GM08714 (cell line): ENCODE measurements around the gene PAX6.

Experiments used
- H3K4me3 ChIP-seq: fragments of 200-500 bp; sonication (Bioruptor generic); 2 replicates; pipeline ENCODE4 v1.5.1; 2014; ENCODE audit warnings: mild to moderate bottlenecking, low read length, inconsistent platforms
- ZNF274 ChIP-seq: IDR thresholded peaks from 2 replicates; pipeline ENCODE4 v1.6.1; 2012; ENCODE audit warnings: mild to moderate bottlenecking, low read depth, low read length

The PAX6 gene

GRCh38 chr11:31825838-31826484 lies 14.8 kb upstream of the PAX6 start:
- no peak for TF ChIP-seq ZNF274
- no peak overlapping the region for H3K4me3 ChIP-seq

GRCh38 chr11:31824879-31825837 lies 14.0 kb upstream of the PAX6 start:
- no peak overlapping the region for H3K4me3 ChIP-seq
- no peak for TF ChIP-seq ZNF274

GRCh38 chr11:31824332-31824878 lies 13.3 kb upstream of the PAX6 start:
- TF ChIP-seq ZNF274, result no peak
- H3K4me3 ChIP-seq, result no peak overlapping the region

GRCh38 chr11:31823644-31824331 lies 12.7 kb upstream of the PAX6 start:
- H3K4me3 ChIP-seq, result no peak overlapping the region
- no peak for TF ChIP-seq ZNF274

GRCh38 chr11:31822927-31823643 lies 12.0 kb upstream of the PAX6 start:
- no peak overlapping the region for H3K4me3 ChIP-seq

GRCh38 chr11:31822175-31822926 lies 11.2 kb upstream of the PAX6 start:
- no peak for TF ChIP-seq ZNF274
- no peak overlapping the region for H3K4me3 ChIP-seq

More at GRCh38 chr11:31822927-31823643, 12.0 kb upstream of the PAX6 start:
- TF ChIP-seq ZNF274, result no peak

- no peak overlapping the region for H3K4me3 ChIP-seq
- TF ChIP-seq ZNF274, result no peak
Observed at GRCh38 chr11:31821766-31822165, 10.6 kb upstream of the PAX6 start.

GRCh38 chr11:31821235-31821764 lies 10.2 kb upstream of the PAX6 start:
- no peak for TF ChIP-seq ZNF274
- H3K4me3 ChIP-seq, result no peak overlapping the region

GRCh38 chr11:31820438-31820818 lies 9.3 kb upstream of the PAX6 start:
- H3K4me3 ChIP-seq, result no peak overlapping the region
- TF ChIP-seq ZNF274, result no peak

- no peak overlapping the region for H3K4me3 ChIP-seq
- TF ChIP-seq ZNF274, result no peak
Observed at GRCh38 chr11:31819621-31820437, 8.7 kb upstream of the PAX6 start.

GRCh38 chr11:31818874-31819331 lies 7.8 kb upstream of the PAX6 start:
- H3K4me3 ChIP-seq, result no peak overlapping the region
- TF ChIP-seq ZNF274, result no peak

GRCh38 chr11:31818425-31818755 lies 7.3 kb upstream of the PAX6 start:
- no peak for TF ChIP-seq ZNF274
- no peak overlapping the region for H3K4me3 ChIP-seq
